HL-60/S4 treated with phorbol 12-myristate 13-acetate at 8.2 ng/mL for 4 days and 3 days (cell line): ENCODE measurements around the gene TEX13D.
"Not testable (repeated sequence)": the region's sequence is repeated elsewhere in the genome, so short reads cannot be mapped to it uniquely, and the experiment has no call there.

Experiments used
- in situ Hi-C: fragments of 300-500 bp; cut with MboI; formaldehyde crosslinking; loops from 2 replicates; pipeline ENCODE4 v1.15.0; 2022; ENCODE audit warnings: low sequenced_read_pairs

TEX13D gene

DNA sequence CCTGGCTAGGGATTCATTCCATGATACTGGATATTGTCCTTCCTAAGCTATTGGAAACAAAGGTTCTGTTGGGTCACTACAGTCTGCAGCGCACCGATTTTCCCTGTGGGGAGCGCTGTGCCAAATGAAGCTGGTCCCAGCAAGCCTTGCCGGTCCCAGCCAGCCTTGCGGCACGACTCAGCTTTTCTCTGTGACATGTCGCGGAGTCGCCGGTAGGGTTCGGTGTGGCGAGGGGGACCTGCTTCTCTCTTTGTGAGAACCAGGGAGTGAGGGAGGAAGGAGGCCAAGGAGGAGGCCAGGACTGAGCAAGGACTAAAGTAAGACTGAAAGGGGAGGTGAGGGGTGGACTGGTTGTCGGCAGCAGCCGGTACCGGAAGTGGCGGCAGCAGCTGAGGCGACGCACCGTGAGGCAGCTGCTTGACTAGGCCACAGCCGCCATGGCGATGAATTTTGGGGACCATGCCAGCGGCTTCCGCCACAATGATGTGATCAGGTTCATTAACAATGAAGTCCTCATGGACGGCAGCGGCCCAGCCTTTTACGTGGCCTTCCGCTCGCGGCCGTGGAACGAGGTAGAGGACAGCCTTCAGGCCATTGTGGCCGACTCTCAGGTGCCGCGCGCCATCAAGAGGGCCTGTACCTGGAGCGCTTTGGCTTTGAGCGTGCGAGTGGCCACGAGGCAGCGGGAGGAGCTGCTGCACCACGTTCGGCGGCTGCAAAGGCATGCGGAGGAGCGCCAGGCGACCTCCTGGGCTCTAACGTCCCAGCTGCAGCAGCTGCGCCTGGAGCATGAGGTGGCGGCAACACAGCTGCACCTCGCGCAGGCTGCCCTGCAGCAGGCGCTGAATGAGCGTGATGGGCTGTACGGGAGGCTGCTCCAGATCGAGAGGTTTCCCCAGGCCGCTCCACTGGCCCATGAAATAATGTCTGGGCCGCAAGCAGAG lies at the start of gene TEX13D:
Gene TEX13D, plus strand, starts transcription at position 180 of the 944 bp plus-strand sequence. Its CDS starts 258 bp downstream, at position 438.
- in situ Hi-C loops, result no loop called here

DNA sequence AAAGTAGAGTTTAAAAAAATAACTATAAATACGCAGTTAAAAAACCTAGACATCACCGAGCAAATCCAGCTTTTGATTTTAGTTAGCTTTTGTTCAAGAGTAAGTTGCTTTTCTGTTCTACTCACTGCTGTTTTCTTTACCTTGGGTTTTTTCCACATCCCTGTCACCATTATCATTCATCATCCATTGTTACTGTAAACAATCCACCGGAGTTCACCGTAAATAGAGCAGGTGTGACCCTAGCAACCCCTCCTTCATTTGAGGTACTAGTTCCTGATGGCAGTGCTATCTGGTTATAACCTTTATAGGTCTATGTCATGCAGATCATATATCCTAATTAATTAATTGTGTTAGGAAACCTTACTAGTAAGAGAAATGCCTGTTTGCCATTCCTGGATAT lies 43.0 kb upstream of the TEX13D start:
- in situ Hi-C loops, result no loop called here

DNA sequence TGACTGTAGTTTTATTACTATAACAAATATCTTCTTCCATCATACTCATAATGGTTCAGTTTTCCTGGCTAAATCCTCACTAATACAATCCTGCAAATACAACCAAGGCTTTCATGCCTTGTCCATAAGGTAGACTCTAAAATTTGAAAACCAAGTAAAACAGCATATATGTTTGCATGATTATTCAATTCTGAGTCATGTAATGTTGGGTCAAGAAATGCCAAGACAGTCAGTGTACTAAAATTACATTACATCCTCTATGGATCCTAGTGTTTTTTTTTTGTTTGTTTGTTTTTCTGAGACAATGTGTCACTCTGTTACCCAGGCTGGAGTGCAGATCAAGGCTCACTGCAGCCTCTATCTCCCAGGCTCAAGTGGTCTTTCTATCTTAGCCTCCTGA lies 38.6 kb upstream of the TEX13D start:
- in situ Hi-C loops, result no loop called here

DNA sequence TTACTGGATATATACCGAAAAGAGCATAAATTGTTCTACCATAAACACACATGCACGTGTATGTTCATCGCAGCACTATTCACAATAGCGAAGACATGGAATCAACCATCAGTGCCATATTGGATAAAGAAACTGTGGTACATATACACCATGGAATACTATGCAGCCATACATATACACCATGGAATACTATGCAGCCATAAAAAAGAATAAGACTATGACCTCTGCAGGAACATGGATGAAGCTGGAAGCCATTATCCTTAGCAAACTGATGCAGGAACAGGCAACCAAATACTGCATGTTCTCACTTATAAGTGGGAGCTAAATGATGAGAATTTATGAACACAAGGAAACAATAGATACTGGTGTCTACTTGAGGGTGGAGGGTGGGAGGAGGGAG lies 33.1 kb upstream of the TEX13D start:
- in situ Hi-C loops, result not testable (repeated sequence)

DNA sequence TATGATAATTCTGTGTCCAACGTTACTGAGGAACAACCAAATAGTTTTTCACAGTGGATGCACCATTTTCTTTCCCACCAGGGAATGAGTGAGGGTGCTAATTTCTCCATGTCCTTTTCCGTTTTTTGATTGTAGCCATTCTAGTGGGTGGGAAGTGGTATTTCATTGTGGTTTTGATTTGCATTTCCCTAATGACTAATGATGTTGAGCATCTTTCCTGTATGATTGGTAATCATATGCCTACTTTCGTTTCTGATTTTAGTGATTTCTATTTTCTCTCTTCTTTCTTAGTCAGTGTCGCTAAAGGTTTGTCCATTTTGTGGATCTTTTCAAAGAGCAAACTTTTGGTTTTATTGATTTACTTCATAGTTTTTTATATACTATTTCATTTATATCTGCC lies 32.1 kb upstream of the TEX13D start:
- in situ Hi-C loops, result no loop called here

DNA sequence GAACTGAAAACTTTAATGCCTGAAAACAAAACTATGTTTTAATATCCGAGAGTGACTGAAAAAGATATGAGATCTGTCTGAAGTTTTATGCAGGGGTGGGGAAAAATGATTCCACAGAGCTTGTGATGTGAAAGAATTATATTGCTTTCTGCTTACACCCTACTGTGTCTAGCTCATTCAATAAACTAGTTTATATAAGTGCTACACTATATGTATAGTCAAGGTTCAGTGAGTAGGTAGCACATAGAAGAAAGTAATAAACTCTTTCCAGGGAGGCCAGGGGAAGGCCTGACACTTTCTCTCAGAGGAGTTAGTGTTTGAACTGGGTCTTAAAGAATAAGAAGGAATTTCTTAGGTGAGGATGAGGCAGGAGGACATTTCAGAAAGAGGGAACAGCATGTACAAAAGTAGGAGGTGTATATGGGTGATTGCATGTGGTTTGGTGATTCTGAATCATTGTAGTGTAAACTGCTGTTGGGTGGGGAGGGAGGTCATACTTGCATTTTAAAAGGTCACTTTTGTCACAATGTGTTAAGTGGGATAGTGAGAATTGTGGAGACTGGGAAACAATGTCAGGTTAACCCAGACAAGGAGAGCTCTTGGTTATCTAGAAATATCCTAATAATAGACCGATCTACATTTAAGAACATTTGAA lies 25.1 kb upstream of the TEX13D start:
- in situ Hi-C loops, result no loop called here

DNA sequence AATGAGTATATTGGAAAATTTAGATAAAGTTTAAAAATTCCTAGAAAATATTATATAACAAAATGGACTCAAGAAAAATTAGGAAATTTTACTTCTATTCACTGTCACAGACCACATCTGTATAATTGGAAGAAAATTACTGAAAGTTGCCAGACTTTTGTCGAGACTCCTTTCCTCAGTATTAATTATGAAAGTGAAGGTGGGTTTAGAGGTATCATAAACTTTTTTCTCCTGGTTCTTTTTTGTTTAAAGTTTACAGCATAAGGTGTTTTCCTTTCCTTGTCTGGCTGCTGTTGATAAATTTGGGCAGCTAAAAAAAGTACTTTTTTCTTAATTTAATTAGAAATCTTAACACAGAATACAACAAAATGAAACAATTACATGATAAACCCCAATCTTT lies 6.7 kb upstream of the TEX13D start:
- in situ Hi-C loops, result no loop called here

DNA sequence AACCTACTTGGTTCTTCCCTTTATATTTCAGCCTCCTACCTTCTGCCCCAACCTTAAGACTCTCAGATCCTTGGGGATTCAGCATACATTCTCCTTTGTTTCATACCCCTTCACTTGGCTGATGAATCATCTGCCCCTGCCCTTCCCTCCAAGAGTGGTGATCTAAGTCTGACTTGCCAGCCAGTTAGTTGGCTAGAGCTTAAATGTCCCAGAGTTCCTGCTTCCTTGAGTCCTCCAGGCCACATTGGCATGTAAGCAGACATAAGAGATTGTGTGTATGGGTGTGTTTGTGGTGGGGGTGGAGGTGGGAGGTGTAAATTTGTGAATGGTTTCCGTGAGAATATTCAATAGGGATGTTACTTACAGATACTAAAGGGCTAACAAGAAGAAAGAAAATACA lies 3.7 kb upstream of the TEX13D start:
- in situ Hi-C loops, result no loop called here

DNA sequence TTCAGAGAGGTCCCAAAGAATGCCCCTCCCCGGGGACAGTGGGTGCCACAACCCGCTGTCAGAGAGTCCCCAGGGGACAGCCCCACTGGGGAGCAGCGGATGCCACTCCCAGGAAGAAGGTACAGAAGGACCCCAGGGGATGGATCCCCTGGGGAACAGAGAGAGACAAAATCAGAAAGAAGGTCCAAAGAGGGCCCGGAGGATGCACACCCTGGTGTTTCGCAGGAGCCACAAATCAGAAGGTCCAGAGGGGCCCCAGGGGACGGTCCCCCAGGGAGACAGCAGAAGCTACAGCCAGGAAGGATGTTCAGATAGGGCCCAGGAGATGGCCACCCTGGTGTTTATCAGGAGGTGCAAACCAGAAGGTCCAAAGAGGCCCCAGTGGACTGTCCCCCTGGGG lies 1.4 kb downstream of the TEX13D start:
- in situ Hi-C loops, result no loop called here

DNA sequence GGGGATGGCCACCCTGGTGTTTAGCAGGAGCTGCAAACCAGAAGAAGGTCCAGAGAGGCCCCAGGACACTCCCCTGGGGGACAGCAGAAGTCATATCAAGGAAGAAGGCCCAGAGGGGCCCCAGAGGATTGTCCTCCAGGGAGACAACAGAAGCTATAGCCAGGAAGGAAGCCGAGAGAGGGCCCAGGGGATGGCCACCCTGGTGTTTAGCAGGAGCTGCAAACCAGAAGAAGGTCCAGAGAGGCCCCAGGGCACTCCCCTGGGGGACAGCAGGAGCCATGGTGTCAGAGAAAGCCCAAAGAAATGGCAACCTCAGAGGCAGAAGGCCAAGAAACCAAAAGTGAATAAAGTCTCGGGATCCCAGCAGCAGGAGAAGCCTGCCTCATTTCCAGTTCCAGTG lies 2.1 kb downstream of the TEX13D start:
- in situ Hi-C loops, result not testable (repeated sequence)

DNA sequence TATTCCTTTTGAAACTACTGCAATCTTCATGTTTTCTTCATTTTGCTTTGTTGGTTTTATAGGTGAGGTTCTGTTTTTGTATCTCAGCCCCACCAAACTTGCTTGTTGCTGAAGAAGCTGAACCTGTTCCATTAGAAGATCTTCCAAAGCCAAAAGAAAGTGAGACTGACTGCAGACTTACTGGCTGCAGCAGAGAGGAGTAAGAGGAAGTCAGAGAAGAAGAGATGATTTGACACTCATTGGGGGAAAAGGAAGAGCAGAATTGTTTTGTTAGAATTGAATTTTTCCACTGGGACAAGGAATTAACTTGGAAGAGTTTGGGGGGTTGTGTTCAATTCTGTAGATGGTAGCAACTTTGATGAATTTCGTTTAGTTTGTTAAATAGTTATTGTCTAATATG lies 3.1 kb downstream of the TEX13D start:
- in situ Hi-C loops, result no loop called here

DNA sequence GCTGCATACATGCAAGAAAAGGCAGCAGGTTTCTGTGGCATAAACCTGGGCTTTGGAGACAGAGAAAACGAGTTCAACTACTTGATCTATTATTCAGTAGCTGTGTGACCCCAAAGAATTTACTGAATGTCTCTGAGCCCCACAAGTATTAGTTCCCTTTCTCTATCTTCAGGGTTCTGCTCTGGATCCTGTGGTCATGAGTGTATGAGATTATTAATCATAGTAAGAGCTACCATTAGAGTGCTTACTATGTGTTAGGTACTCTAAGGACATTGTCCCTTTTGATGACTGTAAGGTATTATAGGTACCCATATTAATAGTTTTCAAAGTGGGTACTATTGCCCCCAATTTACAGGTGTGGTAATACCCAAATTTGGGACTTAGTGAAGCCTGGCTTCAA lies 5.5 kb downstream of the TEX13D start:
- in situ Hi-C loops, result no loop called here

DNA sequence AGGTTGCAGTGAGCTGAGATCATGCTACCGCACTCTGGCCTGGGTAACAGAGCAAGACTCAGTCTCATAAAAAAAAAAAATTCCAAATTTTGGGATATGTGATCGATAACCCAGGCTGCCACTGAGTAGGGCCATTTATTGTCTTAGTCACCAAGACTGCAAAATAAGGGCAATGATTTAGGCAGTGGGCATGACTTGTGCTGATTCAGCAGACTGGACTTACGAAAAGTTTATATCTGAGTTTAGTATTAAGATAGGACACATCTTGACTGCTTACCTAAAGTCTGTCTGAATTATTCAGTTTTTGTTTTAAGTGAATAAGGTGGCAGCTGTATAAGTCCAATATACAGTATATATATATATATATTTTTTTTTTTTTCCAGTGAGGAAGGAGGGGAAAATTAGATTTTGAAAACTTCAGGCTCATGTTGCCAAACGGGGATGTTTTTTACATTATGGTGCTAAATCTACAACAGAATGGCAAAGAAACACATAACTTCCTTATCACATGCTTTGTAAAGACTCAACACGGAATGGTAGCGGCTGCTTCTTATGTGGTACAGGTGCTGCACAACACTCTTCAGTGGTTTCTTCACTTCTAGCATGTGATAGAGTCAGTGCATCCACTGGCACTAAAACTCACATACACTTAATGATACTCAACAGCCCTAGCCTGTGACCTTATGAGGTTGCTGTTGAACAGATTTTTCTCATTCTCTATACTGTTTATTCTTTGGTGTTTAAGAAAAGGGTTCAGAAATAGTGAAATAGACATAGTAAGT lies 6.5 kb downstream of the TEX13D start:
- in situ Hi-C loops, result no loop called here

DNA sequence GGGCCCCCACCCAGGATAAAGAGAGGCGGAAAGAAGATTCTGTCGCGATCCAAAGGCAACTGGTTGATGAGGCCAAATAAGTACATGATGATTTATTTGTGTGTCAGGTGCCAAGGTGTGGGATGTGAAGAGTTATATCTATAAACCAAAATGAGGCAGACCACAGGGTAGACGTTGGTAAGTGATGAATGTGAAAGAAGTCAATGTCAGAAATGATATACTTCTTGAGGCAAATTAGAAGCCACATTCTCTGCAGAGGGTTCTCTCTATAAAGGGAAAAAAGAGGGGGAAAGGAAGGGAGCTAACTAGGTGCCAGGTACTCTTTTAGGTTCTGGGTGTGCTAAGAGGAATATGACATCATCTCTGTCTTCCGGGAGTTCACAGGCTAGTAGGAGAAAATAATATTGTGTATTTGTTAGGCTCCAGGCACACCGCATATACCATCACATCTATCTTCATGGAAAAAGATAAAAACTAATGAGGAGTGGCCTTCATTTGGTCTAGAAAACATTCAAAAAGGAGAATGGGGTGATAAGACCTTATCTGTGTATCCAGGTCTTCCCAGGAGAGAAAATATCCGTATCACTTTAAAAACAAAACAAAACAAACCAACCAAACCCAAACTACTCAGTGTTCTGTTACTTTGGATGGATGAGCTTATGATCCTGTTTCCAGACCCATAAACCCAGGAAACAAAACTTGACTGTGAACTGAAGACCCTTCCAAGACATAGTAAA lies 9.1 kb downstream of the TEX13D start:
- in situ Hi-C loops, result no loop called here

DNA sequence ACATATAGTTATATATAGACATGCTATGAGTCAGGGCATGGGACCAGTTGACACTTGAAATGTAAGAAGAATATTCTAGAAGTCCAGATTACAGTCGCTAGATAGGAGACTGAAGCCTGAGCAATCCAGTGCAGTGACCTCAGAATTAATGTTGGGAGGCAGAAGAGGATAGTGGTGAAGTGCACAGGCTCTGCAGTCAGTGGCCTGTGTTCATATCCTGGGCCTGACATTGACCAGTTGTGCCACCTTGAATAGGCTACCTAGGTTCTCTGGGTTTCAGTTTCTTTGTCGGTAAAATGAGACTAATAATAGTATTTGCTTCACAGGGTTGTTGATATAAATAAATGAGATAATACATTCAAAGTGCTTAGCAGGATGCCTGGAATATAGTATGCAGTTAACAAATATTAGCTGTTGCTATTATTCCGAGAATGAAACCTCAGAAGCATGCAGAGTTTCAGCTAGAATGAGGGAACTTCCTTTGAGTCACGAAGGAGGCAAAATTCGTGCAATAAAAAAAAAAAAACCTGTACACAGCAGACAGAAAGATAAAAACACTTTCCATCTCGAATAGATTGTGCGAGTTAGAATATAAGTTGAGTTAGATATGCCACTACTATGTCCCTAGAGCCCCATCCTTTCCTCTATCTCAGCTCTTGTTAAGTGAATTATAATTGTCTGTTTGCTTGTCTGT lies 9.9 kb downstream of the TEX13D start:
- in situ Hi-C loops, result no loop called here

DNA sequence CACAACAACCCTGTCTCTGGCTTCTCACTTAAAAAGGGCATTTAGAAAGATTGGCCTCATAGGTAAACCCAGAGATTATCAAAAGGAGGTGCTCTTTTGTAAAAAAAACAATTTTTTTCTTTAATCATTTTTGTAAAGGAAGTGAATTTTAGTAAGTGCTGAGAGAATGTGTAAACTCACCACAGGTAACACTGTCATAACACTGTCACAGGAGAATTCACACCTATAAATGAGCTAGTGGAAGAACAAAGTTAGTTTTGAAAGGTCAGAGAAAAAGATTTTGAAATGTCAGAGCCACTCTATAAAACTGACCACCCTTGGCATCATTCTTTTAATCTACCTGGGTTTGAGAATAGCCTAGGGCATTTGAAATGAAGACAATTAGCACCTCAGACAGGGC lies 10.6 kb downstream of the TEX13D start:
- in situ Hi-C loops, result no loop called here

DNA sequence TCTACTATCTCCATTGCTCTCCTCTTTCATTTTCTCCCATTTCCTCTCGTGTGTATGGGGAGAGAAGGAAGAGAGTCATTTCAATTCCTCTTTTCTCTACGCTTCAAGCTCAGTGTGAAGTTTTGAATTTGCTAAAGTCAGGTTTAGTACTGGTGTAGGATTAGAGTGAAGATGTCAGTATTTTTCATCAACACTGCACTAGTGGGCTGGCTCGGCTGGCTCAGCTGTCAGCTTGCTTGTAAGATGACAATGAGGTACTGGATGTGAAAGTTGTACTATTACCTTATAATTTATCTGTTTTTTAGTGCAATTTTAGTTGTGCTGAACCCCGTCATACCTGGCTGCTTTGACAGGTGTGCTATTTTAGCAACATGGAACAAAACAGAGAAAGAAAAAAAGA lies 11.8 kb downstream of the TEX13D start:
- in situ Hi-C loops, result no loop called here

DNA sequence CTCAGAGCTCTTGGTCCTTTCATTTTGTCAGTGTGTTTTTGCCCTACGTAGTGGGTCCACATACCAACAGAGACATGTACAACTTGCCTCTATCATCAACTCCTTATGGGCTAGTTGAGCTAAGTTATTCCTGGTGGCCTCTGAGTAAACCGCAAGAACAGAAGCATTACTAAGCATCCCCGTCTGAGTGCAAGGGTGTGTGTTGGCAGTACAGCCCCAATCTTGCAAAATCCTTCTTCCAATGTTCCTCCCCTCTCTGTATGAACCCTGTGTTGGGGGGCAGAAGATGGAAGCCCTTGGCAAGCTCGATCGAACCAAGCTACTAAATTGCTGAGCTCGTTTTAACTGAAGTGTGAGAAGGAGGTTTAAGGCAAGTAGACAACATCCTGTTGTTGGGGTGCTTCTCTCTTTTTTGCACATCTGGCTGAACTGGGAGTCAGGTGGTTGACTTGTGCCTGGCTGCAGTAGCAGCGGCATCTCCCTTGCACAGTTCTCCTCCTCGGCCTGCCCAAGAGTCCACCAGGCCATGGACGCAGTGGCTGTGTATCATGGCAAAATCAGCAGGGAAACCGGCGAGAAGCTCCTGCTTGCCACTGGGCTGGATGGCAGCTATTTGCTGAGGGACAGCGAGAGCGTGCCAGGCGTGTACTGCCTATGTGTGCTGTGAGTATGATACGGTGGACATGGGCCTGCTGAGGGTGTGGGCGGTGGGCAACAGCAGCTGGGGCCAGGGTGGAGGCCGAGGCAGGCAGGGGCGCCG lies 13.8 kb downstream of the TEX13D start, which contains the start of gene SH2D1A:
Gene SH2D1A, plus strand, starts transcription at position 447 of the 760 bp plus-strand sequence. Its CDS starts 80 bp downstream, at position 527.
- in situ Hi-C loops, result no loop called here

DNA sequence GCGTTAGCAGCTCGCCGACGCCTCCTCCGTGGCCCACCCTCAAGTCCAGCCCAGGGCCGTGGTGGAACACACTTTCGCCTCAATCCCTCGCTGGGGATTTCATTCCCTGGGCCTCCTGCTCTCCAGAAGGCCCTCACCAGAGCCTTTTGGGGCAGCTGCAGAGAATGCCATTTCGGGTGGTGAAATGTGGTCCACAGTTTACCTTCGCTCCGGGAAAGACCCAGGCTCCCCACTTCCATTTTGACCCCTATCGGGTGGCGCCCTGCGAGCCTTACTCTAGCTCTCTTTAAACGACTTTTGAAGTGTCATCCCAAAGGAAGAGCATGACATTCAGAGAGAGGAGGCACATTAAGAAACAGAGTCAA lies 14.4 kb downstream of the TEX13D start:
- in situ Hi-C loops, result no loop called here
